Nucleus accumbens (tissue), 56 donors: Measurements from ENCODE around the gene STX17.
"Not testable (repeated sequence)": the region's sequence is repeated elsewhere in the genome, so short reads cannot be mapped to it uniquely, and the experiment has no call there.

ENCODE experiments used
- DNase-seq, 56 donors: peaks; one replicate each; lab custom pipeline; 2025; lab: John Stamatoyannopoulos, UW

STX17 gene

DNA sequence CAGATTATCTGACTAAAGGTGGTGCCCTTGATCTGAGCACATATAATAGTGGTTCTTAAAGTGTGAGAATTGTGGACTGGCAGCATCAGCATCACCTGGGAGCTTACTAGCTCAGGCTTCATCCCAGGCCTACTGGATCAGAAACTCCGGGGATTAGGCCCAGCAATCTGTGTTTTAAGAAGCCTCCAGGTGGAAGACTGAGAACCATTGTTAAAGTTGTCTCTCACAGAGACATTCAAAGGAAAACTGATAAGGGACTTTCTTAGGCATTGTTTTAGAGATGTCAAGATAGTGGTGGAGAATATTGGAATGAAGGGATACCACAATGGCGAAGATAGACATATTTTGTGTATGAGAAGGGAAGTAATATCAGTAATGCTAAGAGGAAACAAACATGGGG, 59.5 kb downstream of the STX17 start:
- DNase-seq = no peak

- DNase-seq = no peak
Measured at GRCh38 chr9:99966716-99967115, 60.3 kb downstream of the STX17 start.

DNA sequence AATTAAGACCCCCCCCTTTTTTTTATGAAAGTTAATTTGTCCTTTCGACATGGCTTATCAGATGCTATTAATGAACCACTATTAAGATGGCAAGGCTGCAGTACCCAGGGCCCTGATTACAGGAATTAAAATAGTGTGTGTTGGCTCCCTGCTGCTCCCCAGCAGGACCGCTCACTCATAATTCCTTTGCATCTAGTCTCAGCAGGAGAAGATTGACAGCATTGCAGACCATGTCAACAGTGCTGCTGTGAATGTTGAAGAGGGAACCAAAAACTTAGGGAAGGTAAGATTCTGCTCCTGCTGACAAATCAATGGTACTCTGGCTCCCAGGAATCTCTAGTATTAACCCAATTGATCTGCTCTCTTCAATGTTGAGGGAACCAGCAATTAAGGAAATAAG, 61.0 kb downstream of the STX17 start:
- no peak for DNase-seq

DNA sequence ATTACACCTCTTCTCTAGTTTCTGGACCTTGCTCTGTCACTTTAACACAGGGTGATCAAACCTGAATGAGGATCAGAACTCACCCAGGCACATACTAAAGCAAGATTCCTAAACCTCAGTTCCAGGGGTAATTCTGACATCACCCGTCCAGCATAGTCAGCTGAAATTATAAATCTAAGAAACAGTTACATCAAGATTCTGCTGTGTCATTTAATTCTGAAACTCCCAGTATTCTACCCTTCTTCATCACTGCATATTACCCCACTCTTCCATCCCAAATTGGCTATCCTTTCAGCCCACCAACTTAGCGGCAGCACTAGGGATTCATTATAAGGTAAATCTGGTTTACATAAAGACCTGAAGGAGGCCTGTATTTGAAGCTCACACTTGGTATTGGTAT, 64.0 kb downstream of the STX17 start:
- DNase-seq = no peak

- DNase-seq = no peak
Measured at GRCh38 chr9:99971410-99971809, 65.0 kb downstream of the STX17 start.

DNA sequence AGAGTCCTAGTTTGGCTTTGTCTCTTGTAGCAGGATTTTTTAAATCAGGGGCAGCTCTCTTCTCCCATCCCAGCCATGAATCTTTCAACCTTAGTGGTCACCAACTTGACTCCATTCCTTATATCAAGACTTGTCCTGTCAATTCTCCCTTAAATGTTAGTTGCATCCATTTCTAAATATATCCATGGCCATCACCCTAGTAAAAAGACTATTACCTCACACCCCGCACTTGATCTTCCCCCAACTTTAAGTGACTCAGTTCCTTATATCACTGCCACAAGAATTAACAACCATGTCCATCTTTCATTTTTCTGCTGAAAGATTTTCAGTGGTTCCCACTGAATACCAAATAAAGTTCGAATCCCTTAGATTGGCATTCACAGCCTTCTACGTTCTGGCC, 67.0 kb downstream of the STX17 start:
- no peak for DNase-seq

DNA sequence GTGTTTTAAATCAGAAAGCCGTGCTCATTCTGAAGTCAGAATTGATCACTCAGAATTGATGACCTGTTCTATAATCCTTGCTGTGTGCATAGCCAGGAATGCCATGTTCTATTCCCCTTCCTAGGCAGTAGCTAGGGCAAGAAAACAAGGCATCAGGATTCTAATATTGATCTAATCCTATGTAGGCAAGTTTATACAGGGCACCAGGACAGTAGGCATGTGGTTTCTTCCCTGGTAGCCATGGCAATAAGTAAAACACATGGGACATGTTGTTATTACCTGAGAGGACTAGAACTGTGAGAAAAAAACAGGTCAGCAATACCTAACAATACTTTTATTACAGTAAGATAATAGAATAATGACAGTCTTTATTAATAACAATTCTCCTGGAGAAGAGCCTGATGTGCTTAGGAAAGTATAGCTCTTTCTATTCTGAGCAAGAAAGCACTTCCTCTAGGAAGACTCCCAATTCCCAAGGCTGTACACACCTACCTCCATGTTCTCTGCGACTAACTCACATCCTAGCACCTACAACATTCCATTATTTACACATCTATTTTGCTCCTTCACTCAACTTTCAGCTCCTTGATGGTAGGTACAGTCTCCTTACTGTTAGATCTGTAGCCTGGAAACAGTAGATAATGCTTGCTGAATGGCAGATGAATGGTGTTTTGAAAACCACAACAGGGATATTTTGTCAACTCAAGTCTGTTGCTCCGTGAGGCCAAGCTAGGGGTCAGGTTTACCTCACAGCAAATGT, 70.8 kb downstream of the STX17 start:
- DNase-seq = no peak

DNA sequence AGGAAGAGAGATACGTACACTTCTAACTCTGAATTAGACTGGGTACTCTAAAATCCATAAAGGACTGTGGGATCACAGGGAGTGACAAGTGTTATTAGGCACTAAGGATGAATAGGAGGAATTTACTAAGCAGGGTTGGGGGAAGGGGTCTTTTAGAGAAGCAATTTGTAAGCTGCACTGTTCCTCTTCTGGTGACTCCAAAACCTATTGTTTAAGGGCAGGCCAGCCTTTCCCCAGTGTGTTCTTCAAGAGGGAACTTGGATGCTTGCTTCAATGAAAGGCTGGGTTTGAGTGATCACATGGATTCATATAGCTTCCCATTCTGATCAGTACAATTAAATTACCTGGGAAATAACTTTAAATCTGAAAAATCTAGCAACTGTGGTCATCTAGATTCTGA, 71.8 kb downstream of the STX17 start:
- DNase-seq = no peak

GRCh38 chr9:99980598-99980997, 74.1 kb downstream of the STX17 start:
- DNase-seq = no peak

GRCh38 chr9:99986642-99987041, 80.2 kb downstream of the STX17 start:
- no peak for DNase-seq

DNA sequence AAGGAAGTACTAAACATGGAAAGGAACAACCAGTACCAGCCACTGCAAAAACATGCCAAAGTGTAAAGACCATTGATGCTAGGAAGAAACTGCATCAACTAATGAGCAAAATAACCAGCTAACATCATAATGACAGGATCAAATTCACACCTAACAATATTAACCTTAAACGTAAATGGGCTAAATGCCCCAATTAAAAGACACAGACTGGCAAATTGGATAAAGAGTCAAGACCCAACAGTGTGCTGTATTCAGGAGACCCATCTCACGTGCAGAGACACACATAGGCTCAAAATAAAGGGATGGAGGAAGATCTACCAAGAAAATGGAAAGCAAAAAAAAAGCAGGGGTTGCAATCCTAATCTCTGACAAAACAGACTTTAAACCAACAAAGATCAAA, 84.1 kb downstream of the STX17 start:
- not testable (repeated sequence) for DNase-seq

- DNase-seq = no peak
Measured at GRCh38 chr9:99998266-99998665, 91.8 kb downstream of the STX17 start.

DNA sequence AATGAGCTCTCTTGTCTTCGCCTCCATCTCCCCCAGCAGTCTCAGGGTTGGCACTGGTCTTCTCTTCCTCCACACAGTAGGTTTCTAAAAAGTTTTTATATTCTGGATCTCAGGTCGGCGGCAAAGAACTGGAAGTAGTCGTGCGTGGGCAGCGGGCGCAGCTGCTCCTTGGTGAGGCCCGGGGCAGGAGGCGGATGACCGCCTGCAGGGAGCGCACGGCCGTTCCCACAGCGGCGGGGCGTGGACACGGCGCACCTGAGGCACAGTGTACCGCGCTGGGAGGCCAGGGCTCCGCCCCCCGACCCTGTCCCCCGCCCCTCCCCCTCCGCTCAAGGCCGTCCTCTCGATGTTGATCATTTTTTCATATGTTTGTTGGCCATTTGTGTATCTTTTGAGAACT, 92.4 kb downstream of the STX17 start:
- DNase-seq = no peak

GRCh38 chr9:99999797-100000196, 93.3 kb downstream of the STX17 start:
- DNase-seq = no peak

DNA sequence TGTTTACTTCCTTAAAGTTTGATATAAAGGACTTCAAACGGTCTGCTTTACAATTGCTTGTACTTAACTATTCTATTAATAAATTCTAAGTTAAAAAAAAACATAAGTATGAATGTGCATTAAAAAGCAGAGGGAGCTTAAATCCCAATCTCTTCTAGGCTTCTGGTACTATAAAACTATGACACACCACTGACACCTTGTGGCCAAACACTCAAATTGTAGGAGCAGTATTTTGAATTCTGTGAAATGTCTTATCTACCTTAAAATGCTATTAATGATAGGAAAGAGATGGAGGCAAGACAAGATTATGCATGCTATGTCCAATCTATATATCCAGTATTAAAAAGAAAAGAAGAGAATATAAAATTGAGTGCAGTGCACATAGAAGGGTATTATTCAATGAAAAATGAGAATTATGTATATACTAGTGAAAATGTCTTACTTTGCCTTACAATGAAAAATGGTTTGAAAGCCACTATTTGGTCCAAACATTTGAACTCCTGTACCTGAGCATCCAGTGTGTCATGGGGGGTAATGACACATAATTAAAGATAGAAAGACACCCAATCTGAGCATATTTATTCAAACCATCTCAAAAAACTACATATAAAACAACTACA, 104.7 kb downstream of the STX17 start:
- DNase-seq = no peak

GRCh38 chr9:100012279-100012678, 105.8 kb downstream of the STX17 start:
- no peak for DNase-seq

- no peak for DNase-seq
Measured at GRCh38 chr9:100013573-100013972, 107.1 kb downstream of the STX17 start.

DNA sequence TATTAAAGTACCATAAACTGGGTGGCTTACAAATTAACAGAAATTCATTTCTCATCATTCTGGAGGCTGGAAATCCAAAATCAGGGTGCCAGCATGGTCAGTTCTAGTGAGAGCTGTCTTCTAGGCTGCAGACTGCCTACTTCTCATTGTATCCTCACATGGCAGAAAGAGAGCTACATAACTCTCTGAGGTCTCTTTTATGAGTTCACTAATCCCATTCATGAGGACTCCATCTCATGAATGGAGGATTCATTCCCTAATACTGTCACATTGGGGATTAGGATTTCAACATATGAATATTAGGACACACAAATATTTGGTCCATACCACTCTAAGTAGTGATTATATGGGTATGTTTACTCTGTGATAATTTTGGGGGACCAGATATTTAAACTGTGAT, 108.4 kb downstream of the STX17 start:
- no peak for DNase-seq

DNA sequence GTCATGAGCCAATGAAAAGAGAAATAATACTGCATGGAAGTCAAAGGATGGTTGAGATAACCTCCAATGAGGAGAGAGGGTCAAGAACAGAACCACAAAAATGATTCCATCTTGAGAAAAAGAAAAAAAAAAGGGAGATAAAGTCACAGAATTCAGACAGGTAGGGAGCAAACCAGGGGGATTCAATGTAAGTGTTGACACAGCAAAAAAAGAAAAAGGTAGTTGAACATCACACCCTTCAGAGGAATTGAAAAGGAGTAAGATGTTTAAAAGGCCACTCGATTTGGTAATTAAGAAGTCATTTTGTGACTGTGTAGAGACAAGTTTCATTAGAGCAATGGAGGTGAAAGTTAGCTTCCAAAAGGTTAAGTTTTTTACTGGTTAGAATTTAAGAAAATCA, 113.1 kb downstream of the STX17 start:
- no peak for DNase-seq
